Naive thymus-derived CD4-positive, alpha-beta T cell (primary cell): ENCODE measurements around the gene SMIM17. TPM values are rescaled to one million over a fixed set of nuclear protein-coding genes. Genes with fewer than 3 reads are reported as not detected.
A peak's percentile ranks its signal among the peaks of the same experiment; 100 is the strongest.

Experiments
- ATAC-seq: fragments of 150-1000 bp; cut with Tn5 transposase; 2 replicates; pipeline ENCODE4 v1.10.0; 2021; ENCODE audit warnings: mild to moderate bottlenecking, moderate library complexity
- CTCF ChIA-PET: fragments of 350-600 bp; sonication (Branson Sonifier 250); formaldehyde crosslinking; loops from one replicate; lab custom pipeline; 2021; ENCODE audit warnings: antibody characterized with exemption; lab: Charles Lee
- POLR2A ChIA-PET: fragments of 350-600 bp; sonication (Branson Sonifier 250); formaldehyde crosslinking; loops from one replicate; lab custom pipeline; 2021; ENCODE audit warnings: antibody characterized with exemption, inconsistent platforms; lab: Charles Lee
- DNase-seq, 9 donors: peaks; one replicate each; pipeline versions ENCODE4 v3.0.0 to v3.0.0-alpha.2; 2020 to 2022; ENCODE audit warnings: mixed read lengths in 1 of 9
- H3K27ac ChIP-seq: one replicate; pipeline ENCODE4 v1.7.0; 2013; ENCODE audit warnings: mild to moderate bottlenecking, low read depth, low read length, moderate library complexity
- H3K27me3 ChIP-seq, 2 donors: one replicate each; pipeline ENCODE4 v1.7.0; 2013; ENCODE audit warnings: low read length in 2 of 2, mild to moderate bottlenecking in 2 of 2, moderate library complexity in 2 of 2; ENCODE audit not compliant: control insufficient read depth in 2 of 2, insufficient read depth in 2 of 2
- H3K36me3 ChIP-seq, 3 experiments: 1 replicate in 2 of 3; 2 replicates in 1 of 3; pipeline ENCODE4 v1.7.0; 2013; ENCODE audit warnings: low read length in 3 of 3, mild to moderate bottlenecking in 3 of 3, moderate library complexity in 1 of 3; ENCODE audit not compliant: insufficient read depth in 3 of 3, control insufficient read depth in 2 of 3
- H3K4me1 ChIP-seq, 2 donors: one replicate each; pipeline ENCODE4 v1.7.0; 2013; ENCODE audit warnings: low read length in 2 of 2, mild to moderate bottlenecking in 2 of 2, moderate library complexity in 1 of 2; ENCODE audit not compliant: control insufficient read depth in 2 of 2, insufficient read depth in 2 of 2
- H3K4me3 ChIP-seq: 2 replicates; pipeline ENCODE4 v1.7.0; 2013; ENCODE audit warnings: mild to moderate bottlenecking, low read length
- H3K9me3 ChIP-seq, 3 experiments: 1 replicate in 2 of 3; 2 replicates in 1 of 3; pipeline ENCODE4 v1.7.0; 2013; ENCODE audit warnings: low read length in 3 of 3; ENCODE audit not compliant: control insufficient read depth in 2 of 3
- H3K27ac Mint-ChIP-seq, 9 donors: one replicate each; pipeline ENCODE4 v1.8.0; 2020 to 2022; ENCODE audit warnings: mixed read lengths in 9 of 9, mild to moderate bottlenecking in 8 of 9, moderate library complexity in 5 of 9, inconsistent platforms in 2 of 9
- H3K27me3 Mint-ChIP-seq, 5 donors: one replicate each; pipeline ENCODE4 v1.8.0; 2021 to 2022; ENCODE audit warnings: mixed read lengths in 5 of 5, mild to moderate bottlenecking in 1 of 5
- H3K36me3 Mint-ChIP-seq, 5 donors: one replicate each; pipeline ENCODE4 v1.8.0; 2020 to 2022; ENCODE audit warnings: mixed read lengths in 5 of 5, mild to moderate bottlenecking in 3 of 5, inconsistent platforms in 1 of 5
- H3K4me1 Mint-ChIP-seq, 7 donors: one replicate each; pipeline ENCODE4 v1.8.0; 2020 to 2022; ENCODE audit warnings: mixed read lengths in 7 of 7, mild to moderate bottlenecking in 3 of 7, inconsistent platforms in 1 of 7
- H3K4me3 Mint-ChIP-seq, 10 donors: one replicate each; pipeline ENCODE4 v1.8.0; 2020 to 2022; ENCODE audit warnings: mild to moderate bottlenecking in 10 of 10, mixed read lengths in 10 of 10, moderate library complexity in 6 of 10, inconsistent platforms in 2 of 10
- H3K9me3 Mint-ChIP-seq, 11 donors: one replicate each; pipeline ENCODE4 v1.8.0; 2020 to 2022; ENCODE audit warnings: mixed read lengths in 11 of 11, mild to moderate bottlenecking in 4 of 11, inconsistent platforms in 1 of 11, moderate library complexity in 1 of 11
- intact Hi-C, 2 donors: fragments of 100-400 bp; cut with micrococcal nuclease; formaldehyde crosslinking; loops; one replicate each; pipeline ENCODE4 v1.15.1; 2023
- polyA plus RNA-seq, 2 donors: library from polyadenylated mRNA; unstranded; fragments of 300-500 nt; fragmentation: Illumina TruSeq; gene quantifications; one replicate each; pipeline ENCODE4 v1.2.3, GENCODE V29; 2021
- total RNA-seq, 6 experiments: library from RNA in 5 of 6; stranded (reverse) in 5 of 6; gene quantifications; 1 replicate in 5 of 6; 2 replicates in 1 of 6; pipeline ENCODE4 v1.2.3 and lab custom pipeline; 2021 to 2026

SMIM17 gene
- total and polyA plus RNA-seq, 7 experiments from 2014 or later: 0.31 to 0.37 TPM; not detected in 5

- Mint-ChIP-seq H3K36me3 (peaks cover 57 to 98% (median 97%) of the 10 kb centered on the region in 5 donors), H3K9me3 (peaks cover 16 to 100% (median 91%) of the 10 kb centered on the region in 11 donors)
Observed at GRCh38 chr19:56613639-56614038, 29.3 kb upstream of the SMIM17 start.

GRCh38 chr19:56617531-56617930 lies 25.4 kb upstream of the SMIM17 start:
- Mint-ChIP-seq H3K4me1 (peaks cover 0 to 2% (median 0%) of the 10 kb centered on the region in 7 donors), H3K27ac (no peak overlapping the region), H3K36me3 (peaks cover 64 to 91% (median 85%) of the 10 kb centered on the region in 5 donors), H3K27me3 (no peaks in the 10 kb centered on the region), H3K9me3 (peaks cover 13 to 96% (median 78%) of the 10 kb centered on the region in 11 donors), H3K4me3 (no peak overlapping the region)
- H3K27me3 ChIP-seq: no peaks in the 10 kb centered on the region
- peaks cover 0 to 48% (median 17%) of the 10 kb centered on the region in 3 experiments for H3K36me3 ChIP-seq
- DNase-seq: no peak
- ATAC-seq: no peak
- H3K9me3 ChIP-seq: peaks cover 0 to 97% (median 37%) of the 10 kb centered on the region in 3 experiments
- peak overlapping the region; percentile 21 for H3K4me3 ChIP-seq
- no peak overlapping the region for H3K27ac ChIP-seq
- intact Hi-C loops: no loop called here
- H3K4me1 ChIP-seq: no peaks in the 10 kb centered on the region
- ChIA-PET POLR2A (interaction anchor here (0.6 kb wide), 1 partner anchor 230 kb away, joined by 4 read pairs; no protein-coding TSS in a partner anchor), CTCF (no interaction called here)

More at GRCh38 chr19:56613639-56614038, 29.3 kb upstream of the SMIM17 start:
- CTCF ChIA-PET: no interaction called here
- no peak overlapping the region for H3K27ac Mint-ChIP-seq
- no peak for DNase-seq
- POLR2A ChIA-PET: interaction anchor here (0.6 kb wide), 1 partner anchor 11 kb away, joined by 6 read pairs; no protein-coding TSS in a partner anchor
- no peaks in the 10 kb centered on the region for H3K27me3 Mint-ChIP-seq
- Histone ChIP-seq H3K27me3 (no peaks in the 10 kb centered on the region), H3K9me3 (peaks cover 0 to 95% (median 29%) of the 10 kb centered on the region in 3 experiments), H3K4me3 (no peak overlapping the region), H3K4me1 (no peaks in the 10 kb centered on the region), H3K27ac (no peak overlapping the region), H3K36me3 (peaks cover 0 to 56% (median 17%) of the 10 kb centered on the region in 3 experiments)
- ATAC-seq: no peak
- no peak overlapping the region for H3K4me3 Mint-ChIP-seq
- intact Hi-C loops: no loop called here
- peaks cover 0 to 4% (median 0%) of the 10 kb centered on the region in 7 donors for H3K4me1 Mint-ChIP-seq

GRCh38 chr19:56619121-56619520 lies 23.8 kb upstream of the SMIM17 start:
- ATAC-seq (no peak), DNase-seq (no peak)
- ChIA-PET POLR2A (no interaction called here), CTCF (no interaction called here)
- peak overlapping the region in 1 of 10 donors; percentile 23 for H3K4me3 Mint-ChIP-seq
- H3K27ac ChIP-seq: no peak overlapping the region
- no peaks in the 10 kb centered on the region for H3K27me3 Mint-ChIP-seq
- H3K27ac Mint-ChIP-seq: no peak overlapping the region
- peaks cover 54 to 89% (median 82%) of the 10 kb centered on the region in 5 donors for H3K36me3 Mint-ChIP-seq
- peaks cover 0 to 53% (median 10%) of the 10 kb centered on the region in 3 experiments for H3K36me3 ChIP-seq
- H3K27me3 ChIP-seq: no peaks in the 10 kb centered on the region
- H3K4me1 Mint-ChIP-seq: no peaks in the 10 kb centered on the region
- H3K4me3 ChIP-seq: no peak overlapping the region
- intact Hi-C loops: no loop called here
- H3K9me3 ChIP-seq: peaks cover 0 to 97% (median 41%) of the 10 kb centered on the region in 3 experiments
- H3K4me1 ChIP-seq: no peaks in the 10 kb centered on the region
- peaks cover 5 to 93% (median 71%) of the 10 kb centered on the region in 11 donors for H3K9me3 Mint-ChIP-seq

GRCh38 chr19:56622374-56622773 lies 20.6 kb upstream of the SMIM17 start:
- peaks cover 36 to 77% (median 62%) of the 10 kb centered on the region in 5 donors for H3K36me3 Mint-ChIP-seq
- ATAC-seq: no peak
- no peak overlapping the region for H3K4me3 Mint-ChIP-seq

GRCh38 chr19:56623006-56623405 lies 20.0 kb upstream of the SMIM17 start:
- H3K4me1 ChIP-seq: no peaks in the 10 kb centered on the region
- H3K9me3 ChIP-seq: peaks cover 0 to 94% (median 40%) of the 10 kb centered on the region in 3 experiments
- no peak for DNase-seq
- H3K4me3 ChIP-seq: no peak overlapping the region
- no peak overlapping the region for H3K27ac Mint-ChIP-seq
- H3K36me3 Mint-ChIP-seq: peaks cover 36 to 70% (median 55%) of the 10 kb centered on the region in 5 donors
- intact Hi-C loops: no loop called here
- H3K4me1 Mint-ChIP-seq: peaks cover 0 to 4% (median 0%) of the 10 kb centered on the region in 7 donors
- H3K27me3 ChIP-seq: no peaks in the 10 kb centered on the region
- CTCF ChIA-PET: no interaction called here
- no peak overlapping the region for H3K4me3 Mint-ChIP-seq
- no peak overlapping the region for H3K27ac ChIP-seq
- peaks cover 3 to 91% (median 50%) of the 10 kb centered on the region in 11 donors for H3K9me3 Mint-ChIP-seq
- POLR2A ChIA-PET: no interaction called here
- no peaks in the 10 kb centered on the region for H3K27me3 Mint-ChIP-seq
- ATAC-seq: no peak
- peaks cover 0 to 57% (median 5%) of the 10 kb centered on the region in 3 experiments for H3K36me3 ChIP-seq

More at GRCh38 chr19:56622374-56622773, 20.6 kb upstream of the SMIM17 start:
- no peaks in the 10 kb centered on the region for H3K4me1 ChIP-seq
- POLR2A ChIA-PET: no interaction called here
- no peak overlapping the region for H3K27ac ChIP-seq
- no peak overlapping the region for H3K4me3 ChIP-seq
- no peak for DNase-seq
- Mint-ChIP-seq H3K27me3 (no peaks in the 10 kb centered on the region), H3K27ac (no peak overlapping the region), H3K4me1 (peaks cover 0 to 4% (median 0%) of the 10 kb centered on the region in 7 donors), H3K9me3 (peaks cover 3 to 91% (median 54%) of the 10 kb centered on the region in 11 donors)
- CTCF ChIA-PET: no interaction called here
- peaks cover 0 to 64% (median 10%) of the 10 kb centered on the region in 3 experiments for H3K36me3 ChIP-seq
- no peaks in the 10 kb centered on the region for H3K27me3 ChIP-seq
- intact Hi-C loops: no loop called here
- H3K9me3 ChIP-seq: peaks cover 0 to 94% (median 46%) of the 10 kb centered on the region in 3 experiments

- Mint-ChIP-seq H3K36me3 (peaks cover 33 to 52% (median 36%) of the 10 kb centered on the region in 5 donors), H3K27me3 (no peaks in the 10 kb centered on the region), H3K9me3 (peaks cover 3 to 95% (median 55%) of the 10 kb centered on the region in 11 donors)
Observed at GRCh38 chr19:56625708-56626107, 17.3 kb upstream of the SMIM17 start.

More at GRCh38 chr19:56625708-56626107, 17.3 kb upstream of the SMIM17 start:
- Mint-ChIP-seq H3K4me1 (peaks cover 0 to 4% (median 0%) of the 10 kb centered on the region in 7 donors), H3K27ac (no peak overlapping the region), H3K4me3 (no peak overlapping the region)
- CTCF ChIA-PET: no interaction called here
- Histone ChIP-seq H3K36me3 (peaks cover 0 to 54% (median 0%) of the 10 kb centered on the region in 3 experiments), H3K4me1 (no peaks in the 10 kb centered on the region), H3K9me3 (peaks cover 0 to 93% (median 31%) of the 10 kb centered on the region in 3 experiments), H3K4me3 (no peak overlapping the region), H3K27me3 (no peaks in the 10 kb centered on the region), H3K27ac (no peak overlapping the region)
- ATAC-seq (no peak), DNase-seq (no peak)
- intact Hi-C loops: no loop called here
- POLR2A ChIA-PET: no interaction called here
